ENCODE results near the gene POLR2L. TPM values are rescaled to one million over a fixed set of nuclear protein-coding genes. Genes with fewer than 3 reads are reported as not detected.
A peak's percentile ranks its signal among the peaks of the same experiment; 100 is the strongest.

Gene POLR2L
- total and polyA plus RNA-seq, 2 of the 13 experiments (the other 11 are each of a cell fraction or from before 2014, with no cell fraction given), result 104 to 114 TPM

GRCh38 chr11:842370-843002 lies at the start of gene POLR2L, which contains the start of gene TSPAN4 (continued):
- no peak for TF ChIP-seq ZBTB40 (IDR thresholded peaks at IDR 0.05)
- TF ChIP-seq ZBTB40 (CRISPR knock-in tag; IDR thresholded peaks at IDR 0.05), result peak; percentile 36
- no peak for TF ChIP-seq ZBTB46 (CRISPR knock-in tag; IDR thresholded peaks at IDR 0.05; ENCODE audit: borderline replicate concordance)
- no peak for TF ChIP-seq ZNF234 (CRISPR knock-in tag; conservative IDR thresholded peaks at IDR 0.05)
- TF ChIP-seq RBM22 (optimal IDR thresholded peaks at IDR 0.05; ENCODE audit: low read length), result peak; percentile 54
- no peak; the same call in 1 of the 2 replicates for TF ChIP-seq SMAD1 (CRISPR knock-in tag; IDR thresholded peaks at IDR 0.05; ENCODE audit: borderline replicate concordance, low read depth)
- TF ChIP-seq ETS1 (CRISPR knock-in tag; IDR thresholded peaks at IDR 0.05), result no peak
- TF ChIP-seq NCOA2 (CRISPR knock-in tag; IDR thresholded peaks at IDR 0.05), result no peak
- no peak for TF ChIP-seq RBAK (CRISPR knock-in tag; IDR thresholded peaks at IDR 0.05)
- TF ChIP-seq AGO2 (optimal IDR thresholded peaks at IDR 0.05; ENCODE audit: low read depth, low read length), result peak; percentile 88
- no peak for TF ChIP-seq CSRNP2 (CRISPR knock-in tag; conservative IDR thresholded peaks at IDR 0.05; ENCODE audit: low read depth)
